Measurements from ENCODE around the gene ATP2B3. TPM values are rescaled to one million over a fixed set of nuclear protein-coding genes. Genes with fewer than 3 reads are reported as not detected.

ATP2B3 gene
- total RNA-seq, 1 donor from 2014 or later = not detected

DNA sequence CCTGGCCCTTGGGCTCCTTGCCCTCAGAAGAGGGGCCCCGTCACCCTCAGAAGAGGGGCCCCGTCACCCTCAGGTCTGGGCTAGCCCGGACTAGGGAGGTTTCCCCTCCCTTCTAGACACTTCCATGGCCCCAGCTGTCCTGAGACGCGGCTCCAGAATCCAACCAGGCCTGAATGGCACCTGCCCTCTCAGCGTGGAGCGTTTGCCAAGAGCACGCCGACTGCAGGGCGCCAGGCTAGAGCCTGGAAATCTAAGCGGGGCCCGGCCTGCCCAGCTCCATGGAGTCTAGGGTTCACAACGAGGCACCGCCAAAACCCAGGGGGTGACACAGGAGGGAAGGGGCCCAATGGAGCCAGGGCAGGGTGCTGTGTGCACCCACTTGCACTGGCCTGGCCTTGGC is 7.8 kb upstream of the ATP2B3 start:
- Histone ChIP-seq H3K4me3 (no peak overlapping the region), H3K27me3 (ENCODE audit: low read depth) (no peaks in the 10 kb centered on the region), H3K36me3 (no peaks in the 10 kb centered on the region), H3K9me3 (replicated peaks) (no peaks in the 10 kb centered on the region), H3K4me1 (no peaks in the 10 kb centered on the region), H3K27ac (replicated peaks) (no peak overlapping the region)
- intact Hi-C loops (cut with micrococcal nuclease) = loop anchor here (5.0 kb wide), 1 partner anchor 47 kb away; no protein-coding TSS in a partner anchor
- no peak for DNase-seq
- TF ChIP-seq CTCF (IDR thresholded peaks at IDR 0.05; ENCODE audit: borderline replicate concordance) = no peak

DNA sequence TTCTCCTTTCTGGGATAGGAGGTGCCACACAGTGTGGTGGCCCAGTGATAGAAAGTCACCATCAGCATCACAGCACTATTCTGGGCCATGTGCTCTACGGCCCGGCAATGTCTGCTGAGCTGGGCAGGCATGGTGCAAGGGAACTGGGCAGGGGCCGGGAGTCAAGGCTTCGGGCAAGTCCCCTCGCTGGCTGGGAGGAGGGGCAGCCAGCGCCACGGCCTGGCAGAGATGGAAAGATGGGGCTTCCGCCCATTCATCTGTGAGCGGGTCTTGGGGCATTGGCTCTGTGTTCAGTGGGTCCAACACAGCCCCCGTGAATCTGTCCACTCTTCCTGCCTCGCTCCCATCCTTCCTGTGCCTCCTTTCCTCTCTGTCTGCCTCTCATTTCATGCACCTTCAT is 7.1 kb upstream of the ATP2B3 start:
- Histone ChIP-seq H3K36me3 (no peaks in the 10 kb centered on the region), H3K4me1 (no peaks in the 10 kb centered on the region), H3K9me3 (replicated peaks) (no peaks in the 10 kb centered on the region), H3K4me3 (no peak overlapping the region), H3K27me3 (ENCODE audit: low read depth) (no peaks in the 10 kb centered on the region), H3K27ac (replicated peaks) (no peak overlapping the region)
- TF ChIP-seq CTCF (IDR thresholded peaks at IDR 0.05; ENCODE audit: borderline replicate concordance) = no peak
- DNase-seq = no peak
- intact Hi-C loops (cut with micrococcal nuclease) = no loop called here

DNA sequence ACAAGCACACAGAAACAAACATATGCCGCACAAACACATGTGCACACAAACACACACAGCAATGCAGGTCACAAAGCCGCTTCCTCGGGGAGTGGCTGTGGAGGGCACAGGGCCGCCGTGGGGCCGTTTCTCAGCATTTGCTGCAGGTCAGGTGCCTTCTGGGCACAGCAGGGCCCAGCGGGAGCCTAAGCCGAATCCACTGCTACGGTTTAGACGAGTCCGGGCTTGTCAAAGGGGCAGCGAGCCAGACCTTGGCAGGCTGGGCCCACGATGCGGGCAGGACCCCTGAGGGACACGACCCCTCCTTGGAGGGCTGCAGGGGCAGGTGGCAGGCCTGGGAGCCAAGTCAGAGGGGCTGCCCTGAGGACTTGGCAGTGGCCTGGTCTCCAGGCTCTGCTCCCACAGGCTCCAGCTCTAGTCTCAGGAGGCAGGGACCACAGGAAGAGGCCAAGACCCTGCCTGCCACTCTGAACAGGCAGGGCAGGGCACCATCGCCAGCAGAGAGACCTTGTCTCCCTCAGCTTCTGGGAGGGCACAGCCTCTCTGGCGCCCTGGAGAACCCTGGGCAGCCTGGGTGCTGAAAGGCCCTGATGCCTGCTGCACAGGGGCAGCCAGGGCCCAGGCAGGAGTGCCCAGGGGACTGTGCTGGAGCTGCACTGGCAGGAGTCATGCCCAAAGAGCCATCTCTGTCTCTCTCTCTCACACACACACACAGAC is 5.5 kb upstream of the ATP2B3 start:
- Histone ChIP-seq H3K36me3 (no peaks in the 10 kb centered on the region), H3K27me3 (ENCODE audit: low read depth) (peaks cover 8% of the 10 kb centered on the region), H3K4me3 (no peak overlapping the region), H3K9me3 (replicated peaks) (no peaks in the 10 kb centered on the region), H3K27ac (replicated peaks) (no peak overlapping the region), H3K4me1 (no peaks in the 10 kb centered on the region)
- intact Hi-C loops (cut with micrococcal nuclease) = no loop called here
- DNase-seq = no peak
- TF ChIP-seq CTCF (IDR thresholded peaks at IDR 0.05; ENCODE audit: borderline replicate concordance) = no peak

GRCh38 chrX:153512501-153512893 is 4.9 kb upstream of the ATP2B3 start:
- intact Hi-C loops (cut with micrococcal nuclease) = no loop called here
- TF ChIP-seq CTCF (IDR thresholded peaks at IDR 0.05; ENCODE audit: borderline replicate concordance) = no peak
- Histone ChIP-seq H3K9me3 (replicated peaks) (no peaks in the 10 kb centered on the region), H3K4me1 (no peaks in the 10 kb centered on the region), H3K36me3 (no peaks in the 10 kb centered on the region), H3K27ac (replicated peaks) (no peak overlapping the region), H3K4me3 (no peak overlapping the region), H3K27me3 (ENCODE audit: low read depth) (peaks cover 13% of the 10 kb centered on the region)
- no peak for DNase-seq

- no peak for TF ChIP-seq CTCF (IDR thresholded peaks at IDR 0.05; ENCODE audit: borderline replicate concordance)
- DNase-seq = no peak
- no peaks in the 10 kb centered on the region for H3K4me1 ChIP-seq
- no peak overlapping the region for H3K27ac ChIP-seq (replicated peaks)
- intact Hi-C loops (cut with micrococcal nuclease) = no loop called here
- no peaks in the 10 kb centered on the region for H3K36me3 ChIP-seq
- peaks cover 20% of the 10 kb centered on the region for H3K27me3 ChIP-seq (ENCODE audit: low read depth)
- H3K9me3 ChIP-seq (replicated peaks) = no peaks in the 10 kb centered on the region
- no peak overlapping the region for H3K4me3 ChIP-seq
Observed at GRCh38 chrX:153513265-153513664, 4.2 kb upstream of the ATP2B3 start.
